HG03521 (cell line): ENCODE results near the gene DSG3.
"Not testable (repeated sequence)": the region's sequence is repeated elsewhere in the genome, so short reads cannot be mapped to it uniquely, and the experiment has no call there.

Source experiments
- ATAC-seq: cut with Tn5 transposase; IDR thresholded peaks from one replicate; pipeline ENCODE4 v1.9.1; 2021; ENCODE audit warnings: mild to moderate bottlenecking, moderate library complexity; ENCODE audit not compliant: unreplicated experiment

Gene DSG3

DNA sequence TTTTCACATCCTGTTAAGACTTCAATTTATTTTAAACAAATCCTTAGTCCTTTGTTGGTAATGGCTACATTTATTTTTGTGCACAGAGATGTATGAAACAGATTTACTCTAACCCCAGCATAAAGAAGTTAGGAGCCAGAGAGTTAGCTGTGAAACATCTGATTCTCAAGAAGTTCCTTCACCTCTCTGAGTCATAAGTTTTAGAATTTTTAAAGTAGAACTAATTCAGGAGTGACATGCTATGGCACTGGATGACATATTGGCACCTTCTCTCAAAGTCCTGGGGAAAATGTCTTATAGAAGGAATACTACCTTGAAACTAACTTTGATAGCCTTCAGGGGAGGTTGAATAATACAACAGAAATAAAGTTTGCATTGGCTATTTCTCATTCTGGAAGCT is 44.0 kb downstream of the DSG3 start:
- ATAC-seq: no peak

DNA sequence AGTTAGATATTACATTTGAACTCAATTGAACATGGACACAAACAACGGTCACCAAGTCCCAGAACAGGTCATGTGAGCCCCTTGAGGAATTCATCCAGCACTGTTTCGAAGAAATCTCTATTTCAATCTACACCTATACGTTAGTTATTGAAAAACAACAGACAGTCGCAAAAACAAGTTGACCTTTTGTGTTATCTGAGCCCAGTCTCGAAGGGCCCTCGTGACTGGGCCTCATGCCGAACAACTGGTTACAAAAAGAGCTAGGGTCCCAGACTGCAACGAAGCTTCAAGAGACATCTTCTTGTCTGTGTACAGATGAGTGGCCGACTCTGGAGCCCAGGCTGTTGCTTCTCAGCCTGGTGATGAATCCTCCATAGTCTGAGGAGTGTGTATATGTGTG is 45.1 kb downstream of the DSG3 start:
- no peak for ATAC-seq

DNA sequence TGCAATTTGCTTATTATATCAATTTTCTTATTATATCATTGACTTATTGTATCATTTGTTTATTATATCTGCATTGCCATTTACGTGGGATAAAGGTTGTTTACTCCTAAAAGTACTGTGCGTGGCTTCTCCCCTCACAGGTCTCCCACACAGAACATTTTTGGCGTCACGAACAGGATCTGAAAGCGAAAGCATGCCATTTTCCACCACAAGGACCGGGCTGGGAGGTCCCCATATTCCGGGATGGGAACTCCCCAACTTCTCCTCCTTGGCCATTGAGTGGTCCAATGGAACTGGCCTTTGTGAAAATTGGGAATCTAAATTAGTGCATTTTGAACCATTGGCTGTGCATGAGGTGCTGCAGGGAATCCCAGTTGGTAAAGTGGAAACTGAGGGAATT is 45.6 kb downstream of the DSG3 start:
- ATAC-seq: no peak

DNA sequence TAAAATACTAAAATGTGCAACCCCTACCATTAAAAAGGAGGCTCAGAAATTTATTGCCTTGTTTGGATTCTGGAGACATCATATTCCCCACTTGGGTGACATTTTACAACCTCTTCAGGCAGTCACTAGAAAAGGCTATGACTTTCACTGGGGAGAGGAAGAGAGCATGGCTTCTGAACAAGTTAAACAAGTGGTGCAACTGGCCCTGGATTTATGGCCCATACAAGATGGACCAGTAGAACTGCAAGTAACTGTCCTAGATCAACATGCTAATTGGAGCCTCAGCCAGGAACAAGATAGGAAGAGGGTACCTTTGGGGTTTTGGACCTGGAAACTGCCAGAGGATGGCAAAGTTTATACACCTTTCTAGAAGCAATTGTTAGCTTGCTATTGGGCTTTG is 46.4 kb downstream of the DSG3 start:
- ATAC-seq: no peak

DNA sequence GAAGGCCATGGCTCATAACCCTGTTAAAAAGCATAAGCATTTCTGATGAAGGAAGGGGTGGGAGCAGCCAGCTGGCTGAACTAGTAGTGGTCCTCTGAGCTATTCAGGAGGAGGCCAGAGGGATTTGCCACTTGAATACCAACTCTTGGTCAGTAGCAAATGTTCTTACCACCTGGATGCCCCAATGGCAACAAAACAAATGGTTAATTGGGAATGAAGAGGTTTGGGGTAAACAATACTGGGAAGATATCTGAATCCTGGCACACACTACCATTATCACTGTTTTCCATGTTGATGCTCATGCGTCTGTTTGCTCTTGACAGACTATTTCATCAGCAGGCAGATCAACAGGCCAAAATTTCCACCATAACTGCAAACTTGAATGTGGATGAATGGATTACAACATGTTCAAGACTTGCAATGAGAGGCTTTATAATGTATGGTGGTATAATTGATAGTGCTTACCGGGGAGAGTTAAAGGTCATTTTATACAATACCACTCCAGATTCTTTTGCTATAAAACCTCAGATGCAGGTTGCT is 47.2 kb downstream of the DSG3 start:
- ATAC-seq: not testable (repeated sequence)

DNA sequence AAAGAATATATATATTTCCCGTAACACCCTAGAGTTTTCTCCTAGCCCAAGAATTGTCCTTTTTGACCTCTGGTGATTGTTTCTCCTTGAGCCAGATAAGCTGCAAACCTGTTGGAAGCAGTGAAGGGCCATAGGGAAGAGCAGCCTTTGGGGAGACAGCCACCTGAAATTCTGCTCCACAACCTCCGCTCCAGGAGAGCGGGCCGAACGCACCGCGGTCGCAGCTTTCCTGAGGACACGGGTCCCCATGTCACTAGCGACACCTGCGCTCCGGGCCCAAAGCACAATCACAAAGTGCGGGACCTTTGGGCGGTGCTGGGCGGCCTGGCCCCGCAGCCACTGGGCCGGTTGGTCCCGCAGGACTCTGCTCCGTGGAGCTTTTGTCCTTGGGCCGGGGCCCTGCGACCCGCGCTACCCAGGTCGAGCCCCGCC is 49.9 kb downstream of the DSG3 start:
- ATAC-seq: no peak

DNA sequence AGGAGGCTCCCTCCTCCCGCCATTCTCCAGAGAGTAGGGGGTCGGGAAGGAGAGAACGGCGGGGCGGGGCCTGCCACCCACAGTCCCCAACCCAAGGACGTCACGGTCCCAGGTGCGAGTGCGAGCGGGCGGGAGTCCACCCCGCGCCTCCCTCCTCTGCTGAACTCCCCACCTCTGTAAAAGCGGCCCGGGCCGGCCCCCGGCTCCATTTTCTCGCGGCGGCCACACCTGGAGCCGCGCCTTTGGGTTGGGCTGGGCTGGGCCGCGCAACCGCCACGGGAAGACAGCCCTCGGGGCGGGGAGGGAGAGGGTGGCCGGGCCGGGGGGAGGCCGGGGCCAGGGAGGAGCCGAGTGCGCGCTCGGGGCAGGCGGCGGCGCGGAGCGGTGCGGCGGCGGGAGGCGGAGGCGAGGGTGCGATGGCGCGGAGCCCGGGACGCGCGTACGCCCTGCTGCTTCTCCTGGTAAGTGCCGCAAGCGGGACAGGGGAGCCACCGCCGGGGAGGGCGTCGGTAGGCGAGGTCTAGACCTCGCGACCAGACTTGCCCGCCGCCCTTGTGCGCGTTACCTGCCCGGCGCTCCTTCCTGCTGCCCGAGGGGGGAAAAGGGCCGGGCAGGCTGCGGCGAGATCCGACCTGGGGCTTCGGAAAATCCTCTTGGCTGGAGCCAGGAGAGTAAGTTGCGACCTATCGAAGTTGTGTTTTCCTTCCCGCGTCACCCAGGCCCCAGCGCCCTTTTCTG is 50.5 kb downstream of the DSG3 start, which contains the start of gene DSG2:
Gene DSG2 (plus strand): TSS at position 342 of the 738 bp plus-strand sequence. CDS start 75 bp downstream, at position 417.
- ATAC-seq: peak; percentile 60

DNA sequence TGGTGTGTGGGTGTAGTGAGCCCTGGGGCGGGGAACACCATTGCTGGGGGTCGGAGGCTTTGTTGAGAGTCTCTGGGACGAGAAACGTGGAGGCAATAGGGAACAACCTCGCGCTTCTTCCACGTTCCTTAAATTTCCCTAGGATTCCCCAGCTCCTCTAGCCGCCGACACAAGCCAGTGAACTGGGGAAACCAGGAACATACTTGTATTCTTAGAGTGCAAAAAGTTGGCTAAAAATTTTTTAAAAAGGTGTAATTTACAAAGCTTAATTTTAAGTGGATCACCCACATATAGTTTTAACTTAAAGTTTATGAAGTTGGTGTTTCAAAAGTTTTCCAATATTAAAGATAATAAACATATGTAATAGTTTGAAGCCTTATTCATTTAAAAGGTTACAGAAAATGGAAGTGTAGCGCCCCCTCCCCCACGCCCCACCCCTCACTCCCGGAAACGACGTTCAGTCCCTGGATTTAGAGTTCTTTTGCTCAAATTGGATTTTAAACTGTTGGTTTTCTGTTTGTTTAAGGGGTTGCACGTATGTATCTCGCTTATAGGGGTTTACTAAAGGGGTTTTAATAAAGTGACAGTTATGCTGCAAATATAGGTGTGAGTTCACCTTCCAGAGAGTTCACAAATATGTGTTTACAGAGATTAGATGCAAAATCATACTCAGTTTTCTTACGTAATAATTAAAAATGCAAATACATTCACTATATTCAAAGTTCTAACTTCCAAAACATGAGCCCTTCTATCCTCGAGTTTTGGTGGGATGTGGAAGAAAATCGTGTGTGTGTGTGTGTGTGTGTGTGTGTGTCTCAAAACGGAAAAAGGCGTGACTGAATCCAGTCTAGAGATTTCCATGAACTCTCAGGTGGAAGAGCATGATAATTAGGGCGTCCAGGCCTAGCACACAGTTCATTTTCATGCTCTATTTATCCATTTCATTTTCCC is 51.3 kb downstream of the DSG3 start:
- peak; percentile 18 for ATAC-seq

DNA sequence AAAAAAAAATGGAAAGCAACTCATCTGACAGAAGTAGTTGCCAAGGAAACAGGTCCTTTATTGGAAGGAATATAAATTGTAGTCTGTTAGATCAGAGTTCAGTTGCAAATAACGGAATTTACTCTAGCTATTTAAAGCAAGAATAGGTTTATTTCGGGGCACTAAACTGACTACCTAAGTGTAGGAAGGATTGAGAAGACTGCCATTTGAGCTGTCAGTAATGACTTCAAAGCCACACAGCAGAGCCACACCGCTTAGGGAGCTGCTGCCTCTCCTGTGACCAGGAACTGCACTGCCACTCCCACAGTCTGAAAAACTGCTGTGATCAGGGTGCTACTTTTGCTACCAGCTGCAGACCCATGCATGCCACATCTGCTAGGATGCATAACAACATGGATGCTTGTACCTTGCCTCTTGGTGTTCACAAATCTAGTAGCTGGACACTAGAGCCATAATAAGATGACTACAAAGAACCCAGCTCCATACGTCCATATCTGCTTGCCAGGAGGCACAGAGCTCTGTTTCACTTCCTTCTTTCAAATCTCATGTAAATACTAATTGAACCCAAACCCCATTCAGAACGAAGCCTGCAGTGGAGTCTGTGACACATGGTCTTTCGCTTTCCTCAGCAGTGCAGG is 52.6 kb downstream of the DSG3 start:
- peak; percentile 65 for ATAC-seq

DNA sequence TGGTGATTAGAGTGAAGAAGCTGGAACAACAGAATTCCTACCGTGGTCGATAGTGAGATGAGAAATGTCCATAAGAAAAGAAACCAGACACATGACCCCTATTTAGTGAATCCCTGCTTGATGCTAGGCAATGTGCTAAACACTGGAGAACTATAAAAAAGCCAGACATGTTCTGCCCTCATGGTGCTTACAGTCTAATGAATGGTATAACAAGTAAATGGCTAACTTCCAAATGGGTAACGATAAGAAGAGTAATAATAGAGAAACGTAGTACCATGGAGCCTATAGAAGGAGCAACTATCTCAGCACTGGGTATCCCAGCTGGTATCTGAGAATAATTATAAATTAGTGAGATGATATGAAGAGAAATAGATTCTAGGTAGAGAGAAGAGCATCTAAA is 55.5 kb downstream of the DSG3 start:
- no peak for ATAC-seq

DNA sequence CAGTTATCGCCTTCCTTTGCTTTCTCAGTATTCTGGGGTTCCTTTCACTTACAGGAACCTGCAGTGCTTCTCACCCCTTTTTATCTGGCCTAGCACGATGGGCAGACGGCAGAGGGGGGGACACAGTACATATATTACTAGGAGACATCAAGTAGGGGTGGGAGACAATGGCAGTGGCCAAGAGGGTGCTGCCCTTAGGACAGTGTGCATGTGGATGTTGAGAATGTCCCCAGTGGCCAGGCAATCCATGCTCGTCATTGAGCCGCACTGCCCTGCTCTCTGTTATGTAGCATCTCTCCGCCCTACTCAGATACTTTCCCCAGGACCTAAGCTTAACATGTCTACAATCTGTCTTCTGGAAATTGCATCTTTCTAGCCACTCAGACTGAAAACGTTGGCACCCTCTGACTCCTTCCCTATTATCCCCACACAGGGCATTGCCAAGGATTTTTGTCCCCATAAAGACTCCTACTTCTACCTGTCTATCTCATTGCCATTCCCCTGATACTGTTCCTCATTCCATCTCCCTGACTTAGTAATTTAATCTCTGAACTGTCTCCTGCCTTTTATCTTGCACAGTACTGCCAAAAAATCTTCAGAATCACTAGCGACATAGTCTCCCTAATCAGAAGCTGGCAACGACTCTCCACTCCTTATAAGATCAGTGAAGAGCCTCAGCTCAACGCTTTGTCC is 57.1 kb downstream of the DSG3 start:
- no peak for ATAC-seq

DNA sequence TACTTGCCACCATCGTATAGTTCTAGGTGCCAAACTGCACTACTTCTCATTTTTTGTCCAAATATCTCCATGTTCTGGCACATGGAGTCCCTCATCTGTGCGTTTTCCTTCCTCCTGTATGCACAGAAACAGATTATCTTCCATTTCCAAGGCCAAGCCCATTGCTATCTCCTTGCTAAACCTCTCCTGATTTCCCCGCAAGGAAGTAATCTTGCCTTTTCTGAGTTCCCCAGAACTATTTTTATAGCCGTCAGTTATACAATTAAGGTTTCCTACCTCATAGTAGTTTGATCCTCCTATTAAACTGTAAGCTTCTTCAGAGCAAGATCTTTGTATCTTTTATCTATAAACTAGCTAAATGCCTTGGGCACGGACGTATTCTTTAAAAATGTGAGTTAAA is 57.6 kb downstream of the DSG3 start:
- no peak for ATAC-seq

DNA sequence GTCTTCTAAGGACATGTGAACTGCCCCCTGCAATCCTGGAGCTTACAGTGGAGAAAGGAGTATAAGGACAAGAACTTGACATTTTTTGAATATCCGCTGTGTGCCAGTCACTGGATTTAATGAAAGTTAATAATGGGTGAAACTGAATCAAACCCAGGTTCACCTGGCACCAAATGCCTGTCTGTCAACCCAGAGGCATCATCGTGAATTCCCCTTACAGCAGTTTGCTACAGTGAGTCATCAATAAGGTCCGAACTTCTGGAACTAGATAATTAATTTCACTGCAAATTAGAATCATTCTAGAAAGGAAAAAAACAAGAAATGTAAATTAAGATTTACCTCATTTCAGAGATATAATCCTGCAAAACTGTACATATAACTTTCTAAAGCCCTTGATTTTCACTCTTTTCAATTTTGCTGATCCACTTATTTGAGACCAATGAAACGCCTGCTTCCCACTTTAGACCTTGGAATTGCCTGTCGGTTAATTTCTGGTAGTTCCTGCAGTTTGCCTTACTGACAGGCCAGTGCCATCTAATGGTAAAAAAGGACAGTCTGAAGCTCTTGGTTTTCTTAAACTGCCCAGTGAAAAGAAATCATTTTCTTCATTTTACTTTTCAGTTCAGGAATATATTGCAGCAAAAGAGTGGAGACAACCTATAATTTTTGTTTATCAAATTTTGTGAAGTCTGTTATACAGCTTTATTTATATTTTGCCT is 58.6 kb downstream of the DSG3 start:
- ATAC-seq: no peak

DNA sequence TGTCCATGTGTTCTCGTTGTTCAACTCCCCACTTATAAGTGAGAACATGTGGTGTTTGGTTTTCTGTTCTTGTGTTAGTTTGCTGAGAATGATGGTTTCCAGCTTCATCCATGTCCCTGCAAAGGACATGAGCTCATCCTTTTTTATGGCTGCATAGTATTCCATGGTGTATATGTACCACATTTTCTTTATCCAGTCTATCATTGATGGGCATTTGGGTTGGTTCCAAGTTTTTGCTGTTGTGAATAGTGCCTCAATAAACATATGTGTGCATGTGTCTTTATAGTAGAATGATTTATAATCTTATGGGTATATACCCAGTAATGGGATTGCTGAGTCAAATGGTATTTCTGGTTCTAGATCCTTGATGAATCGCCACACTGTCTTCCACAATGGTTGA is 59.6 kb downstream of the DSG3 start:
- not testable (repeated sequence) for ATAC-seq

DNA sequence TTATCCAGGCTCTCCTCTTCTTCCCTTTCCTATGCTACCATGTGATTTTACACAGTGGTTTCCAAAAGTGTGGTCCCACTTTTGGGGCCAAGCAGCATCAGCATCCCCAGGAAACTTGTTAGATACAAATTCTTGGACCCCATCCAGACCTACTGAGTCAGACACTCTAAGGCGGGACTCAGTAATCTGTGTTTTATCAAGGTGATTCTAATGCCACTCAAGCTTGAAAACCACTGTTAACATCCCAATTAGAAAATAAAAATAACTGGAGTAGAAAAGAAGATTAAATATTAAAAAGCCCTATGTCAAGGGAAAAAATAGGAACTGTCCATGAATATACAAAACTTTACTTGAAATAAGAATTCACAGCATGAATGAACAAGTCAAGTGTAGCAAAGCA is 61.2 kb downstream of the DSG3 start:
- ATAC-seq: no peak

DNA sequence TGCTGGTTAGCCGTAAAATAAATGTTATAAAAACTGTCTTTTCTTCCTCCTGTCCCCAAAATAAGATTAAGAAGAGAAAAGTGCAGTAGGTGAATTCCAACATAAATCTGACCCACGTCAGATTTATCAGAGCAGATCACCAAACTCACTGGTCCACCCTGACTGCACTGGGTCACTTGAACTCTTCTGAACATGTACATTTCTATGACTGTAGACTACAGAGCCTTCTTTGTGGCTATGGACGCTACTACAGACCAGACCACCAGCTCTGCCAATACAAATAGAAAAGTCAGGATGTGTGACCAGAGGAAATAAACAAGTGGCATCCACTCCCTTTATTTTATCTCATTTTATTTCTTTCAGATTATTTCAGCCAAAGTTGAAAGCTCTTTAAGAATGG is 62.0 kb downstream of the DSG3 start:
- no peak for ATAC-seq

DNA sequence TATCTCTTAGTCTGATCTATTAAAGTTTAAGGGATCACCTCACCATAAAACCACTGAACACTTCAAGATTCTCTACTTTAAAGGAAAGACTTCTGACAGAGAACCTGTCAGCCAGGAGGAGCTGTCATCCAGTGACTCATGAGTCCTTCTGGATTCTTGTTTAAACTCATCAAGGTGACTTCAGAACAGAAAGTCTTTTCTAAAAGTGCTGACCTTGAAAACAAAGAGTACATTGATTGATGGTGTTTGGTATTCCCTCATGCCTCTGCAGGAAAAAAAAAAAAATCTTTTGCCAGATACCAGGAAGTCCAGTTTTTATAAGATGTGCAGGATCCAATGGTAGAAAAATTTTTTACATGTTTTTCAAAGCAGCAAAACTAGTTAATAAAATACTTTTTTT is 62.8 kb downstream of the DSG3 start:
- no peak for ATAC-seq

DNA sequence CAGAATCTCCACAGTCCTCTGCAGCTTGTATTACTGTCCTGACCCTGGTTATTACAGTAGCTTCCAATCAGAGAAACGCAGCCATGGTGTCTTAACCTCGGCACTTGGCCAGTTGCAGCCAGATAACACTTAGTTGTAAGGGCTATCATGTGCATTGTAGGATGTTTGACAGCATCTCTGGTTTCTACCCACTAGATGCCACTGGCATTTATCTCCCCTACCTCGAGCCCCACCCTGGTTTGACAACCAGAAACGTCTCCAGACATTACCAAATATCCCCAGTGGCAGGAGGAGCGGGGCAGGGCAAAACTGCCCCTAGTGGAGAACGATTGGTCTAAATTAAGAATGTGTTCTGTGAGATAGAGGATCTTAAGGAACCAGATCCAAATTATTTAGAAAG is 63.6 kb downstream of the DSG3 start:
- ATAC-seq: no peak

DNA sequence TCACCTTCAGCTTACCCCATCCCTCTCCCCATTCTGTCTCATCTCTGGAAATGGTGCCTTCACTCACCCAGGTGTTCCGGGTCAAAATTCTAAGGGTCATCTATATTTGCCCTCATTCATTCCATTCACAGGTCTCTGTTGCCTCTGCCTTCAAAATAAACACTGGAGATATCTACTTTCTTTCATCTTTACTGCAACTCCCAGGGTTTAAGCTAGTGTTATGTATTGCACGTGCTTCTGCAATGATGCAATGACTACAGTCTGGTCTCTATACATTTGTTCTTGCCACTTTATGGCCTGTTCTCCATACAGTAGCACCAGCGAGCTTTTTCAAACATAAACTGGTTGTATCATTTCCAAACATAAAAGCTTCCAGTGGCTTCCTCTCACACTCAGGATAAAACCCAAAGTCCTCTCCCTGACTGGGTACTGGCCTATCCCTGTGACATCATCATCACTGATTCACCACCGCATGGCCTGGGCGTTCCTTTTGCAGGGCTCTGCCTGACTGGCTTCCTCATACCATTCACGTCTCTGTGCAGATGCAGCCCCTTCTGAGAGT is 64.7 kb downstream of the DSG3 start:
- ATAC-seq: no peak
